K562 (cell line): Measurements from ENCODE around the gene ID2. TPM values are rescaled to one million over a fixed set of nuclear protein-coding genes. Genes with fewer than 3 reads are reported as not detected.
A peak's percentile ranks its signal among the peaks of the same experiment; 100 is the strongest.

ENCODE experiments used
- CHAMP1 ChIP-seq: fragments of 450-650 bp; IDR thresholded peaks from 2 replicates; pipeline ENCODE4 v1.6.1; 2016; ENCODE audit warnings: mild to moderate bottlenecking
- ELF4 ChIP-seq: fragments of 450-650 bp; formaldehyde crosslinking; IDR thresholded peaks from 2 replicates; pipeline ENCODE4 v1.4.0; 2022; ENCODE audit warnings: missing genetic modification characterization
- GABPB2 ChIP-seq: fragments of 250-450 bp; sonication (Bioruptor Pico); conservative IDR thresholded peaks from 2 replicates; pipeline ENCODE4 v1.5.1; 2021; ENCODE audit warnings: mild to moderate bottlenecking
- NCOA2 ChIP-seq, 2 experiments: fragments of 450-650 bp; IDR thresholded peaks; 2 replicates each; pipeline ENCODE4 v1.6.1; 2018; ENCODE audit warnings: mild to moderate bottlenecking in 2 of 2, moderate library complexity in 1 of 2; ENCODE audit not compliant: partially characterized antibody in 2 of 2
- OTX1 ChIP-seq: fragments of 450-650 bp; formaldehyde crosslinking; IDR thresholded peaks from 2 replicates; pipeline ENCODE4 v1.4.0; 2022; ENCODE audit warnings: mild to moderate bottlenecking
- PBX2 ChIP-seq, 2 experiments: IDR thresholded peaks in 1 of 2; conservative IDR thresholded peaks in 1 of 2; 2 replicates each; pipeline ENCODE4 v1.6.1; 2016; ENCODE audit warnings: low read depth in 2 of 2, mild to moderate bottlenecking in 1 of 2, missing compliant biosample characterization in 1 of 2, missing genetic modification characterization in 1 of 2, moderate library complexity in 1 of 2
- RUNX1 ChIP-seq: sonication (generic); IDR thresholded peaks from 2 replicates; pipeline ENCODE4 v1.6.1; 2016; ENCODE audit warnings: antibody characterized with exemption, low read depth
- TSC22D4 ChIP-seq: fragments of 450-650 bp; IDR thresholded peaks from 2 replicates; pipeline ENCODE4 v1.6.1; 2016; ENCODE audit warnings: missing genetic modification characterization, missing biosample characterization, control low read depth
- U2AF2 ChIP-seq: fragments of 200-400 bp; formaldehyde crosslinking; optimal IDR thresholded peaks from 2 replicates; pipeline ENCODE3; 2017; ENCODE audit warnings: low read depth, mild to moderate bottlenecking, low read length
- XRCC4 ChIP-seq: IDR thresholded peaks from one replicate; pipeline ENCODE4 v1.6.1; 2011; ENCODE audit not compliant: insufficient read depth, insufficient read length; ENCODE audit errors: extremely low read depth
- ZFPM2 ChIP-seq: fragments of 250-450 bp; sonication (Bioruptor Pico); IDR thresholded peaks from 2 replicates; pipeline ENCODE4 v1.5.1; 2022; ENCODE audit warnings: mild to moderate bottlenecking
- ZNF316 ChIP-seq: fragments of 450-650 bp; IDR thresholded peaks from 2 replicates; pipeline ENCODE4 v1.6.1; 2016
- polyA plus RNA-seq, 8 experiments: library from polyadenylated mRNA; depleted of rRNA in 4 of 8; stranded (reverse) in 5 of 8; unstranded in 3 of 8; fragments of >200 nt; fragmentation: Nextera tagmentation in 2 of 8; fragmentation: Illumina TruSeq in 1 of 8; extraction: Ambion mirVana in 2 of 8; extraction: Trizol in 1 of 8; gene quantifications; 2 replicates each; pipeline versions ENCODE4 v1.2.1 to v1.2.3, GENCODE V29; 2011 to 2014; ENCODE audit warnings: inconsistent platforms in 1 of 8, missing spikeins in 1 of 8
- total RNA-seq, 7 experiments: library from RNA; depleted of rRNA in 6 of 7; stranded (reverse); fragments of >200 nt in 6 of 7; fragmentation: Illumina TruSeq in 2 of 7; extraction: Trizol in 2 of 7; gene quantifications; 2 replicates each; pipeline versions ENCODE4 v1.2.1 to v1.2.3, GENCODE V29; 2011 to 2021; ENCODE audit warnings: low replicate concordance in 1 of 7
- TF ChIP-seq, protein P1 (sequence below), 2 experiments: fragments of 450-650 bp; formaldehyde crosslinking in 1 of 2; IDR thresholded peaks; 2 replicates each; pipeline versions ENCODE4 v1.4.0 to v1.6.1; 2014 to 2020; ENCODE audit warnings: mild to moderate bottlenecking in 2 of 2, borderline replicate concordance in 1 of 2, low read depth in 1 of 2

ID2 gene
- total and polyA plus RNA-seq, 9 of the 15 experiments (the other 6 are each of a cell fraction or from before 2014, with no cell fraction given) = 8.0 to 35.7 (median 16.6) TPM

- TF ChIP-seq CHAMP1 = no peak
- TF ChIP-seq OTX1 = peak; percentile 72; the same call in 1 of the 2 replicates
- no peak for TF ChIP-seq U2AF2
- TF ChIP-seq GABPB2 (CRISPR knock-in tag) = no peak
- TF ChIP-seq TSC22D4 (tag) = no peak
- no peak for TF ChIP-seq ZFPM2 (CRISPR knock-in tag)
- TF ChIP-seq PBX2 (CRISPR knock-in tag; IDR thresholded peaks at IDR 0.05; ENCODE audit: low read depth) = peak; percentile 93
- peak; percentile 96 for TF ChIP-seq PBX2 (tag; conservative IDR thresholded peaks at IDR 0.05; ENCODE audit: low read depth)
- TF ChIP-seq ELF4 (CRISPR knock-in tag) = peak; percentile 78; the same call in 1 of the 2 replicates
- no peak for TF ChIP-seq XRCC4
- TF ChIP-seq, protein P1, sequence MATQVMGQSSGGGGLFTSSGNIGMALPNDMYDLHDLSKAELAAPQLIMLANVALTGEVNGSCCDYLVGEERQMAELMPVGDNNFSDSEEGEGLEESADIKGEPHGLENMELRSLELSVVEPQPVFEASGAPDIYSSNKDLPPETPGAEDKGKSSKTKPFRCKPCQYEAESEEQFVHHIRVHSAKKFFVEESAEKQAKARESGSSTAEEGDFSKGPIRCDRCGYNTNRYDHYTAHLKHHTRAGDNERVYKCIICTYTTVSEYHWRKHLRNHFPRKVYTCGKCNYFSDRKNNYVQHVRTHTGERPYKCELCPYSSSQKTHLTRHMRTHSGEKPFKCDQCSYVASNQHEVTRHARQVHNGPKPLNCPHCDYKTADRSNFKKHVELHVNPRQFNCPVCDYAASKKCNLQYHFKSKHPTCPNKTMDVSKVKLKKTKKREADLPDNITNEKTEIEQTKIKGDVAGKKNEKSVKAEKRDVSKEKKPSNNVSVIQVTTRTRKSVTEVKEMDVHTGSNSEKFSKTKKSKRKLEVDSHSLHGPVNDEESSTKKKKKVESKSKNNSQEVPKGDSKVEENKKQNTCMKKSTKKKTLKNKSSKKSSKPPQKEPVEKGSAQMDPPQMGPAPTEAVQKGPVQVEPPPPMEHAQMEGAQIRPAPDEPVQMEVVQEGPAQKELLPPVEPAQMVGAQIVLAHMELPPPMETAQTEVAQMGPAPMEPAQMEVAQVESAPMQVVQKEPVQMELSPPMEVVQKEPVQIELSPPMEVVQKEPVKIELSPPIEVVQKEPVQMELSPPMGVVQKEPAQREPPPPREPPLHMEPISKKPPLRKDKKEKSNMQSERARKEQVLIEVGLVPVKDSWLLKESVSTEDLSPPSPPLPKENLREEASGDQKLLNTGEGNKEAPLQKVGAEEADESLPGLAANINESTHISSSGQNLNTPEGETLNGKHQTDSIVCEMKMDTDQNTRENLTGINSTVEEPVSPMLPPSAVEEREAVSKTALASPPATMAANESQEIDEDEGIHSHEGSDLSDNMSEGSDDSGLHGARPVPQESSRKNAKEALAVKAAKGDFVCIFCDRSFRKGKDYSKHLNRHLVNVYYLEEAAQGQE (IDR thresholded peaks at IDR 0.05; ENCODE audit: borderline replicate concordance) = peak; percentile 3; the same call in 1 of the 2 replicates
- TF ChIP-seq, protein P1 (CRISPR knock-in tag; IDR thresholded peaks at IDR 0.05; ENCODE audit: low read depth) = peak; percentile 73; the same call in 1 of the 2 replicates
- TF ChIP-seq NCOA2 (IDR thresholded peaks at IDR 0.05; ENCODE audit: partially characterized antibody in 2 of 2) = no peak
- TF ChIP-seq ZNF316 = no peak
- TF ChIP-seq RUNX1 = no peak
Observed at GRCh38 chr2:8681786-8682692, at the start of gene ID2 (continued).
